Upper lobe of right lung (tissue), 1 donor: Measurements from ENCODE around the gene SMC5. TPM values are rescaled to one million over a fixed set of nuclear protein-coding genes. Genes with fewer than 3 reads are reported as not detected.

ENCODE experiments used
- ATAC-seq: fragments of 200-7000 bp; cut with Tn5 transposase; one replicate; pipeline ENCODE4 v1.9.1; 2020; ENCODE audit warnings: mild to moderate bottlenecking, moderate library complexity
- DNase-seq: peaks from one replicate; pipeline ENCODE4 v3.0.0-alpha.2; 2020
- H3K27ac ChIP-seq: fragments of 200-600 bp; one replicate; pipeline ENCODE4 v1.8.0; 2022
- H3K27me3 ChIP-seq: fragments of 200-600 bp; one replicate; pipeline ENCODE4 v1.8.0; 2022; ENCODE audit warnings: mild to moderate bottlenecking
- H3K36me3 ChIP-seq: fragments of 200-600 bp; one replicate; pipeline ENCODE4 v1.8.0; 2022
- H3K4me1 ChIP-seq: fragments of 200-600 bp; one replicate; pipeline ENCODE4 v1.8.0; 2022
- H3K4me3 ChIP-seq: fragments of 200-600 bp; one replicate; pipeline ENCODE4 v1.8.0; 2022; ENCODE audit warnings: mild to moderate bottlenecking
- H3K9me3 ChIP-seq: fragments of 200-600 bp; one replicate; pipeline ENCODE4 v1.8.0; 2022
- intact Hi-C: fragments of 100-400 bp; cut with DNase I; formaldehyde crosslinking; loops from one replicate; pipeline ENCODE4 v1.11.0; 2022
- total RNA-seq: library from RNA; stranded (reverse); fragmentation: NEBNext Ultra II Directional; extraction: Animal tissue kit (Norgen Biotek cat#: 25700); gene quantifications from one replicate; pipeline ENCODE4 v1.2.1, GENCODE V29; 2021
- TF ChIP-seq, protein P1 (sequence below): fragments of 200-600 bp; IDR thresholded peaks from one replicate; pipeline ENCODE4 v1.8.0; 2022; ENCODE audit warnings: antibody characterized with exemption
- donor health status: DM: no; HTN: yes; CAD: no; lungs with severe emphysema.

SMC5 gene
- total RNA-seq, 1 donor from 2014 or later = 32.6 TPM

DNA sequence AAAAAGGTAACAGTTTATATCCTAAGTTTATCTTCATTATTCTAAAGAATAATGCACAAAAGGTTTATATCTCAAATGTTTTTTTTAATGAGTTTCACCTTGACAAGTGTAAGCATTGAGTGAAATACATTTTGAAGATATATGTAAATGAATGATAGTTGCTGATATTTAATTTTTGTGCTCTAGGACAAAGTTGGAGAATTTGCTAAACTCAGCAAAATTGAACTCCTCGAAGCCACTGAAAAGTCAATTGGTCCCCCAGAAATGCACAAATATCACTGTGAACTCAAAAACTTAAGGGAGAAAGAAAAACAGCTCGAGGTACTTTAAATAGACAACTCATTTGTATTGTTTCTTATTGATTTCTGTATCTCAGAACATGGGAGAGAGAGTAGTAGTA, 19.5 kb downstream of the SMC5 start:
- H3K36me3 ChIP-seq = peaks cover 33% of the 10 kb centered on the region
- H3K4me3 ChIP-seq = no peak overlapping the region
- intact Hi-C loops = no loop called here
- DNase-seq (no peak), ATAC-seq (no peak)
- TF ChIP-seq, protein P1, sequence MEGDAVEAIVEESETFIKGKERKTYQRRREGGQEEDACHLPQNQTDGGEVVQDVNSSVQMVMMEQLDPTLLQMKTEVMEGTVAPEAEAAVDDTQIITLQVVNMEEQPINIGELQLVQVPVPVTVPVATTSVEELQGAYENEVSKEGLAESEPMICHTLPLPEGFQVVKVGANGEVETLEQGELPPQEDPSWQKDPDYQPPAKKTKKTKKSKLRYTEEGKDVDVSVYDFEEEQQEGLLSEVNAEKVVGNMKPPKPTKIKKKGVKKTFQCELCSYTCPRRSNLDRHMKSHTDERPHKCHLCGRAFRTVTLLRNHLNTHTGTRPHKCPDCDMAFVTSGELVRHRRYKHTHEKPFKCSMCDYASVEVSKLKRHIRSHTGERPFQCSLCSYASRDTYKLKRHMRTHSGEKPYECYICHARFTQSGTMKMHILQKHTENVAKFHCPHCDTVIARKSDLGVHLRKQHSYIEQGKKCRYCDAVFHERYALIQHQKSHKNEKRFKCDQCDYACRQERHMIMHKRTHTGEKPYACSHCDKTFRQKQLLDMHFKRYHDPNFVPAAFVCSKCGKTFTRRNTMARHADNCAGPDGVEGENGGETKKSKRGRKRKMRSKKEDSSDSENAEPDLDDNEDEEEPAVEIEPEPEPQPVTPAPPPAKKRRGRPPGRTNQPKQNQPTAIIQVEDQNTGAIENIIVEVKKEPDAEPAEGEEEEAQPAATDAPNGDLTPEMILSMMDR = no peak
- H3K9me3 ChIP-seq = no peaks in the 10 kb centered on the region
- no peak overlapping the region for H3K27ac ChIP-seq
- no peaks in the 10 kb centered on the region for H3K27me3 ChIP-seq
- no peaks in the 10 kb centered on the region for H3K4me1 ChIP-seq

DNA sequence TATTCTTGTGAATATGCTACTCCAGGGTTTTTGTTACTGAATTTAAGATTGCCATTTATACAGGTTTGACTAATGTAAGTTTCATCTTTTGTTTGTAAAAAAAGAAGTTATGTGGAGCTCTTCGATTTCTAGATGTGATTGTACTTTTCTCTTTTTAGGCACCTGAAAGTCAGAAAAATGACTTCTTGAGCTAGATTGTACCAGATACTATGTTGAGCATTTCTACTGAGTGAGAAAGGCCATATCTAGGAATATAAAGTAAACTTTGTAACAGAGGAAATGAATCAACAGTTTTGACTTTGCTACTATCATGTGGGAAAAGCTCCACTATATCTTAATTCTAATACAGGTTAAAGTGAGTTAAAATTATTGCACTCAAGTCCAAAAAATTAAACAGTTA, 25.1 kb downstream of the SMC5 start:
- Histone ChIP-seq H3K9me3 (no peaks in the 10 kb centered on the region), H3K4me3 (no peak overlapping the region), H3K4me1 (peaks cover 5% of the 10 kb centered on the region), H3K36me3 (peaks cover 58% of the 10 kb centered on the region), H3K27ac (no peak overlapping the region), H3K27me3 (no peaks in the 10 kb centered on the region)
- ATAC-seq (no peak), DNase-seq (no peak)
- TF ChIP-seq, protein P1 = no peak
- intact Hi-C loops = no loop called here

DNA sequence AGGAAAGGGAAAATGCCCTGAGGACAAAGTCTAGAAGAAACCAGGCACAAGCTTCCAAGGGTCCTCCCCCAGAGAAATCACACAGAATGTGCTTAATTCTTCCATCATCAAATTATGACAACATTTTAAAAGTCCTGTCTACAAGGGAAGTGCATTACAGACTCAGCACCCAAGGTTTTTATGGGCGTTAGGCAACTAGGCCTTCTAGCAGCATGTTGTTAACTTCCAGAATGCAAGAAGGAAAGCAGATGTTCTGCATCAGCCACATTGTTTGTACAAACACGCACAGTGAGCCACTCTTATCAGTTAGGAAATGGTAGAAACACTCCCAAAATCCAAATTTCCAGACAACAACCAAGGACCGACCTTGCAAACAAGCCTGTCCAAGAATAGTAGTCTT, 26.5 kb downstream of the SMC5 start:
- H3K4me1 ChIP-seq = peaks cover 5% of the 10 kb centered on the region
- no peaks in the 10 kb centered on the region for H3K27me3 ChIP-seq
- intact Hi-C loops = no loop called here
- H3K27ac ChIP-seq = no peak overlapping the region
- DNase-seq (no peak), ATAC-seq (no peak)
- H3K4me3 ChIP-seq = no peak overlapping the region
- H3K36me3 ChIP-seq = peaks cover 62% of the 10 kb centered on the region
- TF ChIP-seq, protein P1 = no peak
- no peaks in the 10 kb centered on the region for H3K9me3 ChIP-seq

DNA sequence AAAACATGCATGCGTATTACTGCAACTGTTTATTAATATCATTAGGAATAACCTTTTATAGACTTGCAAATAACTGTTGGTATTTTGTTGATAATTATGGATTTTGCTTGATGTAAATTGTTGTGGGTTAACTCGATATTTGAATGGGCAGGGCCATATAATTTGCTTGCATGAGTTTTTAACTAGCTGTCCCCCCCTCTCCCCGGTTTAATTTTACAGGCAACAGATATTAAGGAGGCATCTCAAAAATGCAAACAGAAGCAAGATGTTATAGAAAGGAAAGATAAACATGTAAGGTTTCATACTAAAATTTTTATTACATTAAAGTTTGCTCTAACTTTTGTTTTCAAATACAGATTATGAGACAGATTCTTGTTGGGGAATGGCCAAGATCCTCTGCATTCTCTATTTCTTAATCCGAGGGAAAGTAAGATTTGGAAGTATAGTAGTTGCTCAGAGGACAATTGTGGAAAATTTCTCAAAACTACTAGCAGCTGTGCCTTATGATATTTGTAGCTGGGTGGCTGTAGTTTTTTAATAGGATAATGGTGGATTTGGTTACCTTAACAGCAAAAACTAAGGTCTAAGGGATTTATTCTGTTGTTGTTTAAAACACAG, 27.3 kb downstream of the SMC5 start:
- intact Hi-C loops = no loop called here

DNA sequence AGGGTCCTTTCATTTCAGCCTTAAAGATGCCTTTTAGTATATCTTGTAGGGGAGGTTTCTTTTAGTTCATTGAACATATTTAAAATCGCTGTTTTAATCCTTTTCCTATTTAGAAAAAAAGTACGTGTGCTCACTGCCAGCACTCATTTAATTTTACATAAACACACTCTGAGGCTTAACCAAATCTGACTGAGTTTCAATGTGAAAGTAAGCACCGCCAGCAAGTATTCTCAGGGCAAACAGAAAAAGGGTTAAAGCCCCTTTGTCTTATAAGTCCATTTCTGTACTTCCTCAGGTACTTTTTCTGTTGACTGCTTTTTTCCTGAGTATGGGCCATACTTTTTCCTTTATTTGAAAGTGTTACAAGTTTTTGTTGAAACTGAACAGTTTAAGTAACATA, 31.8 kb downstream of the SMC5 start:
- Histone ChIP-seq H3K27ac (no peak overlapping the region), H3K4me1 (no peaks in the 10 kb centered on the region), H3K27me3 (no peaks in the 10 kb centered on the region), H3K9me3 (no peaks in the 10 kb centered on the region), H3K4me3 (no peak overlapping the region), H3K36me3 (peaks cover 20% of the 10 kb centered on the region)
- DNase-seq (no peak), ATAC-seq (no peak)
- TF ChIP-seq, protein P1 = no peak
- intact Hi-C loops = no loop called here

More for the DNA sequence above, 27.3 kb downstream of the SMC5 start:
- Histone ChIP-seq H3K4me3 (no peak overlapping the region), H3K27me3 (no peaks in the 10 kb centered on the region), H3K27ac (no peak overlapping the region), H3K9me3 (no peaks in the 10 kb centered on the region), H3K4me1 (peaks cover 5% of the 10 kb centered on the region), H3K36me3 (peaks cover 57% of the 10 kb centered on the region)
- no peak for ATAC-seq
- no peak for DNase-seq
- TF ChIP-seq, protein P1 = no peak

DNA sequence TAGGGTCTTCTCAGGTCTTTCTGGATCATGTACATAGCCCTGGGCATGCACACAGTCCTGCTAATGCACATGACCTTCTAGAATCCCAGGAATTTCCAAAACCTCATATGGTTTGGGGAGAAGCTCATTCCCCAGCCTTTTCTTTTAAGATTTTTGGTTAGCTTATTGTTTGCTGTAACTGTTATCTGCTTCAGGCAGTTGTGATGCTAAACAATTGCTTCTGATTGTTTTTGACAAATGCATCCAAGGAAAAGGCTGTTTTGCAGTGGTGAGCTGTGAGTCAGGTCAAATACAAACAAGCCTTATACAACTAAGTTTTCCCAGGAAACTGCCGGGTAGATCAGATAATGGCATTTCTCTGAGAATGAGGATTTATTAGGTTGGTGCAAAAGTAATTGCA, 32.7 kb downstream of the SMC5 start:
- TF ChIP-seq, protein P1 = no peak
- ATAC-seq (no peak), DNase-seq (no peak)
- Histone ChIP-seq H3K27ac (no peak overlapping the region), H3K4me3 (no peak overlapping the region), H3K4me1 (no peaks in the 10 kb centered on the region), H3K36me3 (peaks cover 20% of the 10 kb centered on the region), H3K27me3 (no peaks in the 10 kb centered on the region), H3K9me3 (no peaks in the 10 kb centered on the region)
- intact Hi-C loops = no loop called here
